ENCODE results near the gene SRSF1.

- TF ChIP-seq EZH2 (IDR thresholded peaks at IDR 0.05; ENCODE audit: borderline replicate concordance, low read depth, low read length, poor library complexity, severe bottlenecking), result no peak
- TF ChIP-seq, protein P1, sequence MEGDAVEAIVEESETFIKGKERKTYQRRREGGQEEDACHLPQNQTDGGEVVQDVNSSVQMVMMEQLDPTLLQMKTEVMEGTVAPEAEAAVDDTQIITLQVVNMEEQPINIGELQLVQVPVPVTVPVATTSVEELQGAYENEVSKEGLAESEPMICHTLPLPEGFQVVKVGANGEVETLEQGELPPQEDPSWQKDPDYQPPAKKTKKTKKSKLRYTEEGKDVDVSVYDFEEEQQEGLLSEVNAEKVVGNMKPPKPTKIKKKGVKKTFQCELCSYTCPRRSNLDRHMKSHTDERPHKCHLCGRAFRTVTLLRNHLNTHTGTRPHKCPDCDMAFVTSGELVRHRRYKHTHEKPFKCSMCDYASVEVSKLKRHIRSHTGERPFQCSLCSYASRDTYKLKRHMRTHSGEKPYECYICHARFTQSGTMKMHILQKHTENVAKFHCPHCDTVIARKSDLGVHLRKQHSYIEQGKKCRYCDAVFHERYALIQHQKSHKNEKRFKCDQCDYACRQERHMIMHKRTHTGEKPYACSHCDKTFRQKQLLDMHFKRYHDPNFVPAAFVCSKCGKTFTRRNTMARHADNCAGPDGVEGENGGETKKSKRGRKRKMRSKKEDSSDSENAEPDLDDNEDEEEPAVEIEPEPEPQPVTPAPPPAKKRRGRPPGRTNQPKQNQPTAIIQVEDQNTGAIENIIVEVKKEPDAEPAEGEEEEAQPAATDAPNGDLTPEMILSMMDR (conservative IDR thresholded peaks at IDR 0.05; ENCODE audit: low read depth, low read length), result no peak
Measured at GRCh38 chr17:57987581-57988300, 19.3 kb downstream of the SRSF1 start, which contains the start of gene VEZF1.
